HepG2 (cell line): ENCODE results near the gene NIFK. TPM values are rescaled to one million over a fixed set of nuclear protein-coding genes. Genes with fewer than 3 reads are reported as not detected.
A peak's percentile ranks its signal among the peaks of the same experiment; 100 is the strongest.

Experiments used
- AGO1 ChIP-seq: fragments of 200-400 bp; formaldehyde crosslinking; IDR thresholded peaks from 2 replicates; pipeline ENCODE4 v1.6.1; 2017; ENCODE audit warnings: mild to moderate bottlenecking, low read depth, low read length, moderate library complexity; ENCODE audit not compliant: poor library complexity, severe bottlenecking
- CBX5 ChIP-seq: sonication (generic); formaldehyde crosslinking; IDR thresholded peaks from 2 replicates; pipeline ENCODE4 v1.4.0; 2020; ENCODE audit warnings: missing genetic modification reagents, borderline replicate concordance
- HES4 ChIP-seq: sonication (generic); formaldehyde crosslinking; IDR thresholded peaks from 2 replicates; pipeline ENCODE4 v1.9.0; 2021; ENCODE audit warnings: mild to moderate bottlenecking, missing genetic modification reagents, borderline replicate concordance
- HNRNPH1 ChIP-seq: fragments of 200-400 bp; formaldehyde crosslinking; optimal IDR thresholded peaks from 2 replicates; pipeline ENCODE3; 2017; ENCODE audit warnings: mild to moderate bottlenecking, low read depth, low read length
- IKZF1 ChIP-seq: fragments of 450-650 bp; IDR thresholded peaks from 2 replicates; pipeline ENCODE4 v1.7.1; 2016
- MEIS2 ChIP-seq: sonication (generic); formaldehyde crosslinking; IDR thresholded peaks from 2 replicates; pipeline ENCODE4 v1.9.0; 2021; ENCODE audit warnings: mild to moderate bottlenecking, missing genetic modification reagents
- MIER2 ChIP-seq: IDR thresholded peaks from 2 replicates; pipeline ENCODE4 v1.6.1; 2016; ENCODE audit warnings: missing biosample characterization, missing genetic modification reagents
- REST ChIP-seq, 2 experiments: IDR thresholded peaks; 2 replicates each; pipeline ENCODE4 v1.6.1; 2011 to 2012; ENCODE audit warnings: low read length in 2 of 2, borderline replicate concordance in 1 of 2, low read depth in 1 of 2, mild to moderate bottlenecking in 1 of 2, moderate library complexity in 1 of 2
- TBX2 ChIP-seq: sonication (generic); formaldehyde crosslinking; IDR thresholded peaks from 2 replicates; pipeline ENCODE4 v1.5.0; 2020; ENCODE audit warnings: missing genetic modification reagents, mild to moderate bottlenecking, borderline replicate concordance
- TRAFD1 ChIP-seq: sonication (generic); formaldehyde crosslinking; IDR thresholded peaks from 2 replicates; pipeline ENCODE4 v1.5.1; 2020; ENCODE audit warnings: missing genetic modification reagents, mild to moderate bottlenecking, borderline replicate concordance
- ZNF510 ChIP-seq: sonication (generic); formaldehyde crosslinking; IDR thresholded peaks from 2 replicates; pipeline ENCODE4 v1.4.0; 2020; ENCODE audit warnings: low read depth, mild to moderate bottlenecking, missing genetic modification reagents
- ZNF672 ChIP-seq: sonication (generic); formaldehyde crosslinking; IDR thresholded peaks from 2 replicates; pipeline ENCODE4 v1.8.1; 2022; ENCODE audit warnings: missing genetic modification reagents
- ZNF674 ChIP-seq: sonication (generic); formaldehyde crosslinking; IDR thresholded peaks from 2 replicates; pipeline ENCODE4 v1.5.0; 2020; ENCODE audit warnings: low read depth, mild to moderate bottlenecking, missing genetic modification reagents
- ZSCAN21 ChIP-seq: sonication (generic); formaldehyde crosslinking; IDR thresholded peaks from 2 replicates; pipeline ENCODE4 v1.8.0; 2022; ENCODE audit warnings: mild to moderate bottlenecking, missing genetic modification reagents, moderate library complexity, borderline replicate concordance
- polyA plus RNA-seq, 8 experiments: library from polyadenylated mRNA; depleted of rRNA in 3 of 8; stranded (reverse) in 7 of 8; unstranded in 1 of 8; fragments of >200 nt; fragmentation: Illumina TruSeq in 4 of 8; extraction: Trizol in 4 of 8; gene quantifications; 2 replicates each; pipeline versions ENCODE4 v1.2.1 to v1.2.3, GENCODE V29; 2011 to 2016; ENCODE audit warnings: low read depth in 4 of 8, missing spikeins in 1 of 8, mixed read lengths in 1 of 8; ENCODE audit not compliant: insufficient read depth in 1 of 8
- total RNA-seq, 5 experiments: library from RNA; depleted of rRNA; stranded (reverse); fragments of >200 nt; fragmentation: Illumina TruSeq; extraction: Trizol; gene quantifications; 2 replicates each; pipeline ENCODE4 v1.2.3, GENCODE V29; 2016; ENCODE audit warnings: low read depth in 1 of 5
- TF ChIP-seq, protein P1 (sequence below): sonication (generic); formaldehyde crosslinking; IDR thresholded peaks from 2 replicates; pipeline ENCODE4 v1.4.0; 2020; ENCODE audit warnings: mild to moderate bottlenecking, missing genetic modification reagents
- TF ChIP-seq, protein P2 (sequence below): IDR thresholded peaks from 2 replicates; pipeline ENCODE4 v1.6.1; 2012; ENCODE audit warnings: inconsistent platforms
- TF ChIP-seq, protein P3 (sequence below): sonication (generic); formaldehyde crosslinking; IDR thresholded peaks from 2 replicates; pipeline ENCODE4 v1.4.0; 2020; ENCODE audit warnings: missing genetic modification reagents, borderline replicate concordance
- TF ChIP-seq, protein P4 (sequence below): sonication (generic); formaldehyde crosslinking; IDR thresholded peaks from 2 replicates; pipeline ENCODE4 v1.5.0; 2020; ENCODE audit warnings: mild to moderate bottlenecking, low read depth, missing genetic modification reagents, borderline replicate concordance

The NIFK gene
- total and polyA plus RNA-seq, 2 of the 13 experiments (the other 11 are each of a cell fraction or from before 2014, with no cell fraction given): 19.6 to 105 TPM

DNA sequence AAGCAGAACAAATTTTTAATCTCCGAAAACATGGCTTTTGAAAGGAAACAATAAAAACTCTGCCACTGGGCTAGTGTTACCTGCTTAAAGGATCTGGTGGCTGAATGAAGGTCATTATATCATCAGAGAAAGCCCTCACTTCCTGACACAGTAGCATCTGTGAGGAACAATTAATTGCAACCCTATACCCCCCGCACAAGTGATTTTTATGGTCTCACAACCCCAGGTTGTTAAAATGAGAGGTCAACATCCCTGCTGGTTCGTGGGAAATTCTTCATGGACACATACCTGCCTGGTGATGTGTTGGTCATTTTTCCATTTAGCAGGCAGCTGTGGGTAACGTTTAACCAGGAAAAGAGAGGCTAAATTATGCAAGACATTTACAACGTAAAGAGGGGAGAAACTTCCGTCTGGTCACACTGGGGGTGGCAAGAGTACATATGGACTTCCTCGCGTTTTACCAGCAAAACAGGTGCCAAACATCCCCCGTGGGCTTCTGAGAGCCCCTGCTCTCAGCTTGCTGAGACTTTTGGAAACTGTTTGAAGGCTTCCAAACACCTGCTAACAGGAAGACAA lies 29.2 kb downstream of the NIFK start (continued):
- no peak for TF ChIP-seq AGO1
- no peak for TF ChIP-seq HNRNPH1
- no peak for TF ChIP-seq TRAFD1 (CRISPR knock-in tag)
- no peak for TF ChIP-seq ZNF674
- TF ChIP-seq, protein P1, sequence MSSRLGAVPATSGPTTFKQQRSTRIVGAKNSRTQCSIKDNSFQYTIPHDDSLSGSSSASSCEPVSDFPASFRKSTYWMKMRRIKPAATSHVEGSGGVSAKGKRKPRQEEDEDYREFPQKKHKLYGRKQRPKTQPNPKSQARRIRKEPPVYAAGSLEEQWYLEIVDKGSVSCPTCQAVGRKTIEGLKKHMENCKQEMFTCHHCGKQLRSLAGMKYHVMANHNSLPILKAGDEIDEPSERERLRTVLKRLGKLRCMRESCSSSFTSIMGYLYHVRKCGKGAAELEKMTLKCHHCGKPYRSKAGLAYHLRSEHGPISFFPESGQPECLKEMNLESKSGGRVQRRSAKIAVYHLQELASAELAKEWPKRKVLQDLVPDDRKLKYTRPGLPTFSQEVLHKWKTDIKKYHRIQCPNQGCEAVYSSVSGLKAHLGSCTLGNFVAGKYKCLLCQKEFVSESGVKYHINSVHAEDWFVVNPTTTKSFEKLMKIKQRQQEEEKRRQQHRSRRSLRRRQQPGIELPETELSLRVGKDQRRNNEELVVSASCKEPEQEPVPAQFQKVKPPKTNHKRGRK (CRISPR knock-in tag): no peak
- TF ChIP-seq REST (IDR thresholded peaks at IDR 0.05; ENCODE audit: borderline replicate concordance in 1 of 2, low read depth in 1 of 2, low read length in 2 of 2): no peak
- TF ChIP-seq, protein P2, sequence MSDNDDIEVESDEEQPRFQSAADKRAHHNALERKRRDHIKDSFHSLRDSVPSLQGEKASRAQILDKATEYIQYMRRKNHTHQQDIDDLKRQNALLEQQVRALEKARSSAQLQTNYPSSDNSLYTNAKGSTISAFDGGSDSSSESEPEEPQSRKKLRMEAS: 0 out of 2 replicates have a peak, but pooled peaks have one; percentile 16
- TF ChIP-seq, protein P3, sequence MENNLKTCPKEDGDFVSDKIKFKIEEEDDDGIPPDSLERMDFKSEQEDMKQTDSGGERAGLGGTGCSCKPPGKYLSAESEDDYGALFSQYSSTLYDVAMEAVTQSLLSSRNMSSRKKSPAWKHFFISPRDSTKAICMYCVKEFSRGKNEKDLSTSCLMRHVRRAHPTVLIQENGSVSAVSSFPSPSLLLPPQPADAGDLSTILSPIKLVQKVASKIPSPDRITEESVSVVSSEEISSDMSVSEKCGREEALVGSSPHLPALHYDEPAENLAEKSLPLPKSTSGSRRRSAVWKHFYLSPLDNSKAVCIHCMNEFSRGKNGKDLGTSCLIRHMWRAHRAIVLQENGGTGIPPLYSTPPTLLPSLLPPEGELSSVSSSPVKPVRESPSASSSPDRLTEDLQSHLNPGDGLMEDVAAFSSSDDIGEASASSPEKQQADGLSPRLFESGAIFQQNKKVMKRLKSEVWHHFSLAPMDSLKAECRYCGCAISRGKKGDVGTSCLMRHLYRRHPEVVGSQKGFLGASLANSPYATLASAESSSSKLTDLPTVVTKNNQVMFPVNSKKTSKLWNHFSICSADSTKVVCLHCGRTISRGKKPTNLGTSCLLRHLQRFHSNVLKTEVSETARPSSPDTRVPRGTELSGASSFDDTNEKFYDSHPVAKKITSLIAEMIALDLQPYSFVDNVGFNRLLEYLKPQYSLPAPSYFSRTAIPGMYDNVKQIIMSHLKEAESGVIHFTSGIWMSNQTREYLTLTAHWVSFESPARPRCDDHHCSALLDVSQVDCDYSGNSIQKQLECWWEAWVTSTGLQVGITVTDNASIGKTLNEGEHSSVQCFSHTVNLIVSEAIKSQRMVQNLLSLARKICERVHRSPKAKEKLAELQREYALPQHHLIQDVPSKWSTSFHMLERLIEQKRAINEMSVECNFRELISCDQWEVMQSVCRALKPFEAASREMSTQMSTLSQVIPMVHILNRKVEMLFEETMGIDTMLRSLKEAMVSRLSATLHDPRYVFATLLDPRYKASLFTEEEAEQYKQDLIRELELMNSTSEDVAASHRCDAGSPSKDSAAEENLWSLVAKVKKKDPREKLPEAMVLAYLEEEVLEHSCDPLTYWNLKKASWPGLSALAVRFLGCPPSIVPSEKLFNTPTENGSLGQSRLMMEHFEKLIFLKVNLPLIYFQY: no peak
- no peak for TF ChIP-seq ZNF510 (CRISPR knock-in tag)
- TF ChIP-seq ZNF672: no peak
- no peak for TF ChIP-seq MEIS2 (CRISPR knock-in tag)
- TF ChIP-seq CBX5 (CRISPR knock-in tag): no peak
- TF ChIP-seq, protein P4, sequence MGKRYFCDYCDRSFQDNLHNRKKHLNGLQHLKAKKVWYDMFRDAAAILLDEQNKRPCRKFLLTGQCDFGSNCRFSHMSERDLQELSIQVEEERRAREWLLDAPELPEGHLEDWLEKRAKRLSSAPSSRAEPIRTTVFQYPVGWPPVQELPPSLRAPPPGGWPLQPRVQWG (CRISPR knock-in tag): no peak
- TF ChIP-seq ZSCAN21 (CRISPR knock-in tag): no peak
- no peak for TF ChIP-seq MIER2 (CRISPR knock-in tag)
- no peak for TF ChIP-seq IKZF1
- peak; percentile 75 for TF ChIP-seq TBX2
- no peak for TF ChIP-seq HES4
